Measurements from ENCODE around the gene SFMBT2. TPM values are rescaled to one million over a fixed set of nuclear protein-coding genes. Genes with fewer than 3 reads are reported as not detected.

The SFMBT2 gene
- total RNA-seq, 2 donors from 2014 or later, result 1.6 to 3.4 TPM

DNA sequence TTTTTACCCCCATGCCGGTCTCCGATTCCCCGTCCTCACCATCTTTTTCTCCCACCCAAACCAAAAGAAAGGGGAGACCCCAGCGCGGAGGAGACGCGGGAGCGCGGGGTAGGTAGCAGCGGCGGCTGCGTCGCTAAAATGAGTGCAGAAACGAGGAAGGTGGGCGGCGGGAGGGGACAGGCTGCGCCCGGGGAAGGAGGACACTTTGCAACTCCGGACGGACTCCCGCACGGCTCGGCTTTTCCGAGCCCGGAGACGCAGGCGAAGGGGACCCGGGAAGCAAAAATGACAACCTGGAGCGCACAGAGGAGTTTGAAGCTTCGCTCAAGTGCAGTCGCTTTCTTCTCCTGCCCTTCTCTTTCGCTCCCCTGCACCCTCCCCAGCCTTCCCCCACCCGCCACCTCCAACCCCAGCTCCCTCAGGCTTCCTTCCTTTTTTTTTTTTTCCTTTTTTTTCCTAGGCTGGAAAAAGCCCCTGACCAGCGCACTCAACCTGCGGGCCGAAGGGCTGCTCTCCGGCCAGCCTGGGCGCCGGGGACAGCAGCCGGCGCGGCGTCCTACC is 453 bp downstream of the SFMBT2 start:
- Histone ChIP-seq H3K27ac (peak overlapping the region in 3 of 4 donors; percentile 34 to 66 (median 54)), H3K9me3 (no peaks in the 10 kb centered on the region), H3K36me3 (replicated peaks in 1 of 2; ENCODE audit: insufficient read depth in 1 of 2, low read depth in 2 of 2) (no peaks in the 10 kb centered on the region), H3K27me3 (no peaks in the 10 kb centered on the region), H3K4me1 (peaks cover 51% of the 10 kb centered on the region), H3K4me3 (peak overlapping the region; percentile 56 to 73)
- DNase-seq (peak in 2 of 4 donors; percentile 13 to 18), ATAC-seq (peak; percentile 2)
- WGBS, 2 donors, result 0% methylated on average over 43 of the region's 43 CpGs
- TF ChIP-seq POLR2A (IDR thresholded peaks at IDR 0.05), result no peak
- TF ChIP-seq, protein P1, sequence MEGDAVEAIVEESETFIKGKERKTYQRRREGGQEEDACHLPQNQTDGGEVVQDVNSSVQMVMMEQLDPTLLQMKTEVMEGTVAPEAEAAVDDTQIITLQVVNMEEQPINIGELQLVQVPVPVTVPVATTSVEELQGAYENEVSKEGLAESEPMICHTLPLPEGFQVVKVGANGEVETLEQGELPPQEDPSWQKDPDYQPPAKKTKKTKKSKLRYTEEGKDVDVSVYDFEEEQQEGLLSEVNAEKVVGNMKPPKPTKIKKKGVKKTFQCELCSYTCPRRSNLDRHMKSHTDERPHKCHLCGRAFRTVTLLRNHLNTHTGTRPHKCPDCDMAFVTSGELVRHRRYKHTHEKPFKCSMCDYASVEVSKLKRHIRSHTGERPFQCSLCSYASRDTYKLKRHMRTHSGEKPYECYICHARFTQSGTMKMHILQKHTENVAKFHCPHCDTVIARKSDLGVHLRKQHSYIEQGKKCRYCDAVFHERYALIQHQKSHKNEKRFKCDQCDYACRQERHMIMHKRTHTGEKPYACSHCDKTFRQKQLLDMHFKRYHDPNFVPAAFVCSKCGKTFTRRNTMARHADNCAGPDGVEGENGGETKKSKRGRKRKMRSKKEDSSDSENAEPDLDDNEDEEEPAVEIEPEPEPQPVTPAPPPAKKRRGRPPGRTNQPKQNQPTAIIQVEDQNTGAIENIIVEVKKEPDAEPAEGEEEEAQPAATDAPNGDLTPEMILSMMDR (IDR thresholded peaks at IDR 0.05), result no peak
- intact Hi-C loops (cut with DNase I), result no loop called here

DNA sequence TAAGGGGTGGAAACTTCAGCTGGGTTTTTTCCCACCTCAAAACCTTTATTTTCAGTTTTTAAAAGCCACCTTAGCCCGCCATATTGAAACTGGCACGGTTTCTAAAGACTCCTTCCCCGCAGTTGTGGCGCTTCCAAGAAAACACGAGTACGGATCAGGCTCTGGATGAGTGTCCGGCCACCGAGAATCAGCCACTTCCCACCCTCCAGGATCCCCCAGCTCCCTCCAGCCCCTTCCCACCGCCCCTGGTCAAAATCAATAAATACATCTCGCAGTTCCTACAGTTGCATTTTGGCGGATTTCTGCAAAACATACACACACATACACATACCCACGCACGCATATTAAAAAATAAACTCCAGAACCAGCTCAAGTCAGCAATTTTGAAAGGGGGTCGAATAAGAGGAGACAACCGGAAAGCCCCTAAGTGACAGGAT is 1.1 kb downstream of the SFMBT2 start:
- 0 to 1% methylated on average over 15 of the region's 15 CpGs for WGBS, 2 donors
- H3K36me3 ChIP-seq (replicated peaks in 1 of 2; ENCODE audit: insufficient read depth in 1 of 2, low read depth in 2 of 2), result no peaks in the 10 kb centered on the region
- H3K9me3 ChIP-seq, result no peaks in the 10 kb centered on the region
- H3K4me3 ChIP-seq, result peak overlapping the region; percentile 56 to 73
- TF ChIP-seq POLR2A (IDR thresholded peaks at IDR 0.05), result no peak
- TF ChIP-seq, protein P1 (IDR thresholded peaks at IDR 0.05), result no peak
- H3K4me1 ChIP-seq, result peaks cover 51% of the 10 kb centered on the region
- H3K27ac ChIP-seq, result peak overlapping the region in 1 of 4 donors; percentile 66
- no peak for ATAC-seq
- no peaks in the 10 kb centered on the region for H3K27me3 ChIP-seq
- DNase-seq, result no peak
- intact Hi-C loops (cut with DNase I), result no loop called here

DNA sequence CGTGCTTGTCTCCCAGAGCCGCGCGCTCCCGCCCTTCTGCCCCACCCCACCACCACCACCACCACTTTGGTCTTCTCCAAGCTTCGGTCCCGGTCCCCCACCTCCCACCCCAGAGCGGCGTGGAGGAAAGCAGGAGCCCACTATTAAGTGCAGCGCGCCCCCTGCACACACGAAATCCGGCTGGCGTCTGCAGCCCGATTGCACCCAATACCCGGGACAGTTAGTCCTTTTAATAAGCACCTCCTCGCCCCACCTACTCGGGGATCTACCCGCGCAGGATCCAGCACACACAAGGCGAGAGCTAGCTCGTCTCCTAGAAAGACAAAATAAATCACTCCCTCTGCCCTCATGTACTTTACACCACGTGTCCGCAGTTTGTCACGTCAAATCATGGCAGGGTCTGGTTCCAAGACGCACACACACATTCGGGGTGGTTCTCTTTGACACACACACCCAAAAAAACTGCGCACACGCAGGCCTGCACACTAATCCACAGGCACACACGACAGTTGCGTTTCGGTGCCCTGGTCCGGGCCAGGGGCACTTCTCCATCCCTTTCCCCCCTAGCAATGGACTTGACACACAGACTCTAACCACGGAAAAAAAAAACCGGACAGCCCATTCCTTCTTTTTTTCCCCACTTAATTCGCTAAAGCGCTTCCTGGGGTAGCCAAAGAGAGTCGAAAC is 1.6 kb downstream of the SFMBT2 start:
- H3K9me3 ChIP-seq, result no peaks in the 10 kb centered on the region
- H3K36me3 ChIP-seq (replicated peaks in 1 of 2; ENCODE audit: insufficient read depth in 1 of 2, low read depth in 2 of 2), result no peaks in the 10 kb centered on the region
- TF ChIP-seq, protein P1 (IDR thresholded peaks at IDR 0.05), result no peak
- no peak for TF ChIP-seq POLR2A (IDR thresholded peaks at IDR 0.05)
- H3K27ac ChIP-seq, result peak overlapping the region in 1 of 4 donors; percentile 47
- no peaks in the 10 kb centered on the region for H3K27me3 ChIP-seq
- no peak for ATAC-seq
- intact Hi-C loops (cut with DNase I), result no loop called here
- H3K4me1 ChIP-seq, result peaks cover 51% of the 10 kb centered on the region
- peak overlapping the region in 1 of 2 donors; percentile 73 for H3K4me3 ChIP-seq
- WGBS, 2 donors, result 1% methylated on average over 32 to 38 of the region's 38 CpGs
- DNase-seq, result peak in 2 of 4 donors; percentile 7 to 18

DNA sequence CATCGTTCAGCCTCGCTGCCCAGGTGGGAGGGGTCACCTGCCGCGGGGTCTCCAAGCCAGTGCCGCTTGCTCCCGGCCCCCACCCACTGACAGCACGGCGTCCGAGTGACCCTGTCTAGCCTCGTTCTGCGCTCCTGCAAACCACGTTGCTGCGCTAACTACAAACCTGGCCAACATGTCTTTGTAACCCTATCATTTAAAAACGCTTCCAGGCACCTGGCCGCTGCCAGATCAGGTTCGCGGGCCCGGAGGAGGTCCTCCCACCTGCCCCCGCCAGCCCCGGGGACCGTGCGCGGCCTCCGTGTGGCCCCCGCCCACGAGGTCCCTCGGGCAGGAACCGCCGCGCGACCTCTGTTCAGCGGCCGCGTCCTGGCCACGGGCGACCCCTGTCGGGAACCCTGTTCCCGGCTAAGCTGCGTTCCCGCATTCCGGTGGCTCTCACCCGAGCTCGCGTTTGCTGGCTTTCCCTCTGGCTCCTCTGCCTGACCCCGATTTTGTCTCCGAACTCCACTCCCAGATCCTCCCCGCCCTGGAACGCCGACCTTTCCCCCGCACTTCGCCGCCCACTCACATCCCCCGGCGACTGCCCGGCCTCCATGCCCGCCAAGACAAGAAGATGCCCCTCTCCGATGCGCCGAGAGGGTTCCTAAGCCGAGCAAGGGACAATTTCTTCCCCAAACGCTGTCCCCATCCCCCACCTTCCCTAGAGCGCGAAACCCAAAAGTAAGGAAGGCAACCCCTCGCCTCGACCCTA is 2.4 kb downstream of the SFMBT2 start:
- peak; percentile 33 to 56 (median 43) for DNase-seq
- Histone ChIP-seq H3K9me3 (no peaks in the 10 kb centered on the region), H3K27me3 (no peaks in the 10 kb centered on the region), H3K36me3 (replicated peaks in 1 of 2; ENCODE audit: insufficient read depth in 1 of 2, low read depth in 2 of 2) (no peaks in the 10 kb centered on the region), H3K4me1 (peaks cover 51% of the 10 kb centered on the region), H3K27ac (peak overlapping the region in 2 of 4 donors; percentile 10 to 47), H3K4me3 (peak overlapping the region; percentile 24 to 73)
- WGBS, 2 donors, result 1 to 4% methylated on average over 25 to 64 of the region's 65 CpGs
- ATAC-seq, result peak; percentile 38
- TF ChIP-seq, protein P1 (IDR thresholded peaks at IDR 0.05), result peak; percentile 15 to 44 (median 29)
- no peak for TF ChIP-seq POLR2A (IDR thresholded peaks at IDR 0.05)
- intact Hi-C loops (cut with DNase I), result no loop called here

Measured in body of pancreas (tissue), 4 donors.